ENCODE measurements around the gene CHRNB1. TPM values are rescaled to one million over a fixed set of nuclear protein-coding genes. Genes with fewer than 3 reads are reported as not detected.

The CHRNB1 gene, protein sequence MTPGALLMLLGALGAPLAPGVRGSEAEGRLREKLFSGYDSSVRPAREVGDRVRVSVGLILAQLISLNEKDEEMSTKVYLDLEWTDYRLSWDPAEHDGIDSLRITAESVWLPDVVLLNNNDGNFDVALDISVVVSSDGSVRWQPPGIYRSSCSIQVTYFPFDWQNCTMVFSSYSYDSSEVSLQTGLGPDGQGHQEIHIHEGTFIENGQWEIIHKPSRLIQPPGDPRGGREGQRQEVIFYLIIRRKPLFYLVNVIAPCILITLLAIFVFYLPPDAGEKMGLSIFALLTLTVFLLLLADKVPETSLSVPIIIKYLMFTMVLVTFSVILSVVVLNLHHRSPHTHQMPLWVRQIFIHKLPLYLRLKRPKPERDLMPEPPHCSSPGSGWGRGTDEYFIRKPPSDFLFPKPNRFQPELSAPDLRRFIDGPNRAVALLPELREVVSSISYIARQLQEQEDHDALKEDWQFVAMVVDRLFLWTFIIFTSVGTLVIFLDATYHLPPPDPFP
- total RNA-seq = 5.7 and 13.0 TPM in 2 replicates

GRCh38 chr17:7444682-7445618 is at the start of gene CHRNB1:
Gene CHRNB1 (plus strand): TSS chr17:7445061. CDS start chr17:7445128, 67 bp downstream.

GRCh38 chr17:7403977-7404736 is 40.7 kb upstream of the CHRNB1 start, which contains the start of gene TMEM256:
Gene TMEM256 (minus strand): TSS chr17:7404097. CDS start chr17:7404084, 13 bp downstream.

DNA sequence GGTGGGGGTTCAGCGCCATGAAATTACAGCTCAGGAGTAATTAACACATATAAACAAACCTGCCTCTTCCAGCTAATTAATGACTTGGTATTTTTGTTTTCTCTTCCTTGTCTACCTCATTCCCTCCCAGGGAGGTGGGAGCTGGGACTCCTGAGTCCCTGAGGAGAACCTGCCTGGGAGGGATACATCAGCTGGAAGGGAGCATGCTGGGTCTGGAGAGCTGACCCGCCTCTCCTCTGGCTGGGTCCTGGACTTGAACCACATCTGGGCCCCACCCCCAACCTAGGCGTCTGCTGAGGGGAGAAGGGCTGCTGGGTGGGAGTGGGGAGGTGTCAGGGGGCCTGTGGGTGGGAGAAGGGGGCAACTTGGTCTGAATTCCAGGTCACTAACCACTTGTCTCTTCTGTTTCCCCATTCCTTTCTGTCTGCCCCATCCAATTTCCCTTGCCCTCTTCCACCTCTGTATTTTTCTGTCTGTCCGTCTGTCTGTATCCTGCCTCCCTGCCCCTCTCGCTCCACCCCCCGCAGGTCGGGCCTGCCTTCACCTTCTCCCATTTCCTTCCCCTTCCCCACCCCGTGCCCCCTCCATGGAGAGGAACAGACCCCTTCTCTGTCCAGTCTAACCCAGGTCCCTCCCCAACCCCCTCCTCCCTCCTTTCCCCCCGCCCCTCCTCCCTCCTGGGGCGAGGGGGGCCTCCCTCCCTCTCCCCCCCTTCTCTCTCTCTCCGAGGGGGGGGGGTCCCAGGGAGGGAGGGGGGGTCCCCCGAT is 37.2 kb upstream of the CHRNB1 start, which contains the start of gene NLGN2:
Gene NLGN2, plus strand, starts transcription at position 361 of the 767 bp plus-strand sequence. CDS start 411 bp downstream, outside the sequence.

DNA sequence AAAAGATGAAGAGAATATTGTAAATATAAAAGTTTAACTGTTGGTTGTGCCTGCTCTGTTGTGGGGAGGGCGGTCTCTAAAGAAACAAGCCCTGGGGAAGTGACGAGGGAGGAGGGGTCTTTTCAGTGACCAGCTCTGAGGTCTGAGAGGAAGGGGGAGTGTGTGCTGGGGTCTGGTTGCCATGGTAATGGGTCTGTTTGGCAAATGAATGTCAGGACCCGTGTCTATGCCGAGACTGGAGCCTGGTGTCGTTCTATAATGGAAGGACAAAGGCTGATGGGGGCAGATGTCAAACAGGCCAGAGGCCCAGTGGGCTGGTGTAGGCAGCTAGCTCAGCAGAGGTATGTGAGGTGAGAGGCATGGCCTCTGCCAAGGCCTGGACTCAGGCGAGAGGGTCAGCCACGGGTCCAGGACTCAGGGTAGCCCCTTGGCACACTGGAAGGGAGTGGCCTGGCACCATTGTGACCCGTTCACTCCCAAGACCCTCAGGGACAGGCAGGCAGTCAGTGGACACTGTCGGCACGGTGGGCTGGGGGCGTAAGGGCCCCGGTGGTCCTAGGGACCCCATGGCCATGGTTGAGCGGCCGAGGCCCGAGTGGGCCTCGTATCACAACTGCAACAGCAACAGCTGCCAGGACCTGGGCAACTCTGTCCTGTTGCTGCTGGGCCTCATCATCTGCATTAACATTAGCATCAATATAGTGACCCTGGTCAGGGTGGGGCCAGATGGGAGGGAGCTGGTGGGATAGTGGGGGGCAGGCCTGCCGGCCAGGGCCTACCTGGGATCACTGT is 24.8 kb upstream of the CHRNB1 start, which contains the start of gene SPEM1:
Gene SPEM1, plus strand, starts transcription at position 506 of the 792 bp plus-strand sequence. Its CDS starts 61 bp downstream, at position 567.

DNA sequence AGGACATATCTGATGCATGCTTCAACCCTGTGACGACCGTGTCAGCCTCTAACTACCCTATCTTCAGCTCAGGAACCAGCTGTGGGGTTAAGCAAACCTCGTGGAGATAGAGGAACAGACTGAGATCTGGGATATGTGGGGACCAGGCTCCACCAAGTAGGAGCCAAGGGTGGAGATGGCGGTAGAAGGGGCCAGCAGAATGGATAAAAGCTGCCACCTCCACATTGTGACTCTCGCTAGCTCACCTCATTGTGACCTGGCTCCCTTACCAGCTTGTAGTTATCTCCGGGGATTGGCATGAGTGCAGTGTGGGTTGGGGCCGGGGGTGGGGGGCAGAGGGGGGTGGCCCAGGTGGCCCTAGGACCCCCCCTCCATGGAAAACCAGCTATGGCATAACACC is 19.5 kb upstream of the CHRNB1 start, which contains the start of gene SPEM2:
Gene SPEM2, plus strand, starts transcription at position 301 of the 400 bp plus-strand sequence. Its CDS starts 73 bp downstream, at position 374.

DNA sequence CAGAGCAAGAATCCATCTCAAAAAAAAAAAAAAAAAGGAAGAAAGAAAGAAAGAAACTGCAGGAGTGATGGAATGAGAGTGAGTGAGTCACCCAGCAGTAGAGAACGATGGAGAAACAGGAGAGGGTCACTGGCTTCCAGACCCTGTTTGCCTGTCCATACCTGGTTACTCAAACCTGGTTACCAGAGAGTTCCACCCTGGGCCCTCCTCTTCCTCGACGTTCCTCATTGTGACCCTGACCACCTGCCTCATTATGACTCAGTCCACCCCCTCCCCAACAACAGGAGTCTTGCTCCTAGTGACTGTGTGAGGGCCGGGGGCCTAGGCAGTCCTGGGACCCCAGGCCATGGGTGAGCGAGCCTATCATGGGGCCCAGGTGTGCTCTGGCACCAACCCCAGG is 16.3 kb upstream of the CHRNB1 start, which contains the start of gene SPEM3:
Gene SPEM3, plus strand, starts transcription at position 301 of the 400 bp plus-strand sequence. Its CDS starts 46 bp downstream, at position 347.

DNA sequence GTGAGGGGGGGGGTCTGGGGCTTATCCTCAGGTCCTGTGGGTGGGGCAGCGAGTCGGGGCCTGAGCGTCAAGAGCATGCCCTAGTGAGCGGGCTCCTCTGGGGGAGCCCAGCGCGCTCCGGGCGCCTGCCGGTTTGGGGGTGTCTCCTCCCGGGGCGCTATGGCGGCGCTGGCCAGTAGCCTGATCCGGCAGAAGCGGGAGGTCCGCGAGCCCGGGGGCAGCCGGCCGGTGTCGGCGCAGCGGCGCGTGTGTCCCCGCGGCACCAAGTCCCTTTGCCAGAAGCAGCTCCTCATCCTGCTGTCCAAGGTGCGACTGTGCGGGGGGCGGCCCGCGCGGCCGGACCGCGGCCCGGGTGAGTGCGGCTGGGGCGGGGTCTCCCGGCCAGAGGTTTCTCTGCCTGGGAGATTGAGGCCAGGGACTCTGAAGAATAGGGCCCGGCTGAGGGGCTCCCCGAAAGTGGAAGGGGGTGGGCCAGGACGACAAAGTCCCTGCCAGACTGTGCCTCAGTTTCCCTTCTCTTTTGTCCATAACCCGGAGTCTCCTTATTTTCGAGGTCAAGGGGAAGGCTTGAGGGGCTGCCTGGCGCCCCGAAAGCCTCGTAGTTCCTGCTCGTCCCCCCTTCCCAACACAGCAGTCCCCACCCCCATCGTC is 5.3 kb upstream of the CHRNB1 start, which contains the start of gene FGF11:
Gene FGF11, plus strand, starts transcription at position 51 of the 651 bp plus-strand sequence. Its CDS starts 109 bp downstream, at position 160.

DNA sequence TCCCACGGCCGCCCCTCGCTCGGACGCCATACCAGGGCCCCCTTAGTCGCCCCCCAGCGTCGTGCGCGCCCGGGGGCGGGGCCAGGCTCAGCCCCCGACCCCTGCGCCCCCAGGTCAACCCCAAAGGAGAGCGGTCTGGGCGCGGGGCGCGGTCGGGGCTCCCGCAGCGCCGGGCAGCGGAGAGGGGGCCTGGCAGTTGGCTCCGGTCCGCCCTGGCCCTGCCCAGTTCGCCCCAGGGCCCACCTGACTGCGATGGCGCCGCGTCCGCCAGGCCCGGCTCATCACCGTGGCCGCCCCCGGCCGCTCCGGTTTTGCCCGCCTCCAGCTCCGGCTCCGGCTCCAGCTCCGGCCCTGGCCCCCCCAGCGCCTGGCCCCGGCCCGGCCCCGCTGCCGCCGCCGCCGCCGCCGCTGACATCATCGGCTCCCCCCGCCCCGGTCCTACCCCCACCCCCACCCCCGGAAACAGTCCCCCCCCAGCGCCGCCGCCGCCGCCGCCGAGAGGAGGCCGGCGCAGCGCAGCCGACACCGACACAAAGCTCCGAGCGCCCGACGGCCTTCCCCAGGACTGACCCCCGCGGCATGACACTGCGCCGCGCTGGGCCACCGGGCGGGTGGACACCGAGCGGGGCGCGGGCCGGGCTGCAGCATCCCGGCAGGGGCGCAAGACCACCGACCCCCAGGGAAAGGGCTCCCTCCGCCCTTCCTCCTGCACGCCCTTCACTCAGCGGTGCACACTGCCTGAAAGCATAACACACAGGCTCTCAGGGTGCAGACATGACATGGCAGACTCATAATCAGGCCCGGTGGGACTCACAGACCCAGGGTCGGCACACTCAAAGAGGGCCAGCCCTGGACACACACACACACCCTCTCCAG is 34.6 kb downstream of the CHRNB1 start, which contains the start of gene ZBTB4:
Gene ZBTB4, minus strand, starts transcription at position 419 of the 876 bp plus-strand sequence. CDS start 12,830 bp downstream, outside the sequence.

GRCh38 chr17:7481275-7481674 is 36.4 kb downstream of the CHRNB1 start, which contains the start of gene SLC35G6:
Gene SLC35G6 (plus strand): TSS chr17:7481446. CDS start chr17:7481517, 71 bp downstream.

GRCh38 chr17:7484067-7484918 is 39.4 kb downstream of the CHRNB1 start, which contains the start of gene POLR2A:
Gene POLR2A (plus strand): TSS chr17:7484366.

Other genes starting within 250 kb of the CHRNB1 start
- gene DLG4, start 225.2 kb upstream of the CHRNB1 start, total RNA-seq = 2.5 and 11.8 TPM in 2 replicates
- gene ACADVL, start 225.1 kb upstream of the CHRNB1 start, total RNA-seq = 304 and 499 TPM in 2 replicates
- gene DVL2, start 210.5 kb upstream of the CHRNB1 start, total RNA-seq = 82.5 and 91.1 TPM in 2 replicates
- gene PHF23, start 205.6 kb upstream of the CHRNB1 start, total RNA-seq = 43.6 and 47.1 TPM in 2 replicates
- gene GABARAP, start 202.6 kb upstream of the CHRNB1 start, total RNA-seq = 155 and 349 TPM in 2 replicates
- 28.7 and 34.3 TPM in 2 replicates for gene CTDNEP1, start 193.3 kb upstream of the CHRNB1 start, total RNA-seq
- 31.0 and 42.6 TPM in 2 replicates for gene ELP5, start 192.8 kb upstream of the CHRNB1 start, total RNA-seq
- gene CLDN7, start 182.6 kb upstream of the CHRNB1 start, total RNA-seq = 3.9 and 15.2 TPM in 2 replicates
- gene SLC2A4, start 163.3 kb upstream of the CHRNB1 start, total RNA-seq = not detected in 2 replicates
- under 0.01 and 0.11 TPM in 2 replicates for gene YBX2, start 150.4 kb upstream of the CHRNB1 start, total RNA-seq
- 237 and 847 TPM in 2 replicates for gene EIF5A, start 137.4 kb upstream of the CHRNB1 start, total RNA-seq
- gene GPS2, start 129.7 kb upstream of the CHRNB1 start, total RNA-seq = 43.2 and 91.3 TPM in 2 replicates
- gene NEURL4, start 115.7 kb upstream of the CHRNB1 start, total RNA-seq = 18.9 and 25.1 TPM in 2 replicates
- gene ACAP1, start 108.5 kb upstream of the CHRNB1 start, total RNA-seq = under 0.01 and 0.33 TPM in 2 replicates
- 9.4 and 12.6 TPM in 2 replicates for gene KCTD11, start 92.9 kb upstream of the CHRNB1 start, total RNA-seq
- gene TMEM95, start 89.9 kb upstream of the CHRNB1 start, total RNA-seq = not detected in 2 replicates
- gene TNK1, start 64.0 kb upstream of the CHRNB1 start, total RNA-seq = 14.1 and 27.5 TPM in 2 replicates
- gene PLSCR3, start 50.5 kb upstream of the CHRNB1 start, total RNA-seq = 51.8 and 64.1 TPM in 2 replicates
- gene TMEM256, start 41.0 kb upstream of the CHRNB1 start, total RNA-seq = 83.7 and 304 TPM in 2 replicates
- 4.9 and 9.8 TPM in 2 replicates for gene NLGN2, start 37.2 kb upstream of the CHRNB1 start, total RNA-seq
- not detected in 2 replicates for gene SPEM1, start 24.7 kb upstream of the CHRNB1 start, total RNA-seq
- gene SPEM2, start 19.4 kb upstream of the CHRNB1 start, total RNA-seq = not detected in 2 replicates
- not detected in 2 replicates for gene SPEM3, start 16.2 kb upstream of the CHRNB1 start, total RNA-seq
- 8.6 and 16.8 TPM in 2 replicates for gene TMEM102, start 9.6 kb upstream of the CHRNB1 start, total RNA-seq
- 2.1 and 3.9 TPM in 2 replicates for gene FGF11, start 5.5 kb upstream of the CHRNB1 start, total RNA-seq
- 33.9 and 36.1 TPM in 2 replicates for gene ZBTB4, start 34.6 kb downstream of the CHRNB1 start, total RNA-seq
- gene SLC35G6, start 36.4 kb downstream of the CHRNB1 start, total RNA-seq = not detected in 2 replicates
- 106 and 112 TPM in 2 replicates for gene POLR2A, start 39.3 kb downstream of the CHRNB1 start, total RNA-seq
- 3.4 and 3.5 TPM in 2 replicates for gene TNFSF12, start 104.0 kb downstream of the CHRNB1 start, total RNA-seq
- gene TNFSF13, start 113.7 kb downstream of the CHRNB1 start, total RNA-seq = 1.4 and 1.6 TPM in 2 replicates
- 40.0 and 67.6 TPM in 2 replicates for gene SENP3, start 116.9 kb downstream of the CHRNB1 start, total RNA-seq
- 2.4 and 3.3 TPM in 2 replicates for gene CD68, start 134.6 kb downstream of the CHRNB1 start, total RNA-seq
- gene MPDU1, start 138.8 kb downstream of the CHRNB1 start, total RNA-seq = 58.5 and 227 TPM in 2 replicates
- gene SOX15, start 145.0 kb downstream of the CHRNB1 start, total RNA-seq = 9.0 and 14.5 TPM in 2 replicates
- 36.1 TPM in 2 replicates for gene FXR2, start 169.8 kb downstream of the CHRNB1 start, total RNA-seq
- 16.7 and 38.1 TPM in 2 replicates for gene SAT2, start 182.8 kb downstream of the CHRNB1 start, total RNA-seq
- 0.87 and 2.4 TPM in 2 replicates for gene SHBG, start 185.1 kb downstream of the CHRNB1 start, total RNA-seq
- gene ATP1B2, start 205.9 kb downstream of the CHRNB1 start, total RNA-seq = not detected in 2 replicates
- gene TP53, start 242.4 kb downstream of the CHRNB1 start, total RNA-seq = 38.9 and 58.5 TPM in 2 replicates
- gene WRAP53, start 243.4 kb downstream of the CHRNB1 start, total RNA-seq = 4.7 and 7.0 TPM in 2 replicates

Data from placental epithelial cell (primary cell).